WTC11 (cell line): ENCODE data around the gene RGP1.

Experiments used
- ATF3 ChIP-seq: sonication (generic); formaldehyde crosslinking; conservative IDR thresholded peaks from 2 replicates; pipeline ENCODE4 v1.8.1; 2022; ENCODE audit warnings: mild to moderate bottlenecking, missing genetic modification reagents
- CBFB ChIP-seq: sonication (generic); formaldehyde crosslinking; IDR thresholded peaks from 2 replicates; pipeline ENCODE4 v1.8.1; 2022; ENCODE audit warnings: mild to moderate bottlenecking, low read depth, missing genetic modification reagents
- ETV6 ChIP-seq: sonication (generic); formaldehyde crosslinking; IDR thresholded peaks from 2 replicates; pipeline ENCODE4 v1.8.1; 2022; ENCODE audit warnings: mild to moderate bottlenecking, missing genetic modification reagents
- IRF2 ChIP-seq: sonication (generic); formaldehyde crosslinking; IDR thresholded peaks from 2 replicates; pipeline ENCODE4 v1.8.0; 2022; ENCODE audit warnings: low read depth, missing genetic modification reagents, borderline replicate concordance
- USF2 ChIP-seq: sonication (generic); formaldehyde crosslinking; IDR thresholded peaks from 2 replicates; pipeline ENCODE4 v1.8.1; 2023; ENCODE audit warnings: mild to moderate bottlenecking, missing genetic modification reagents, moderate library complexity
- ZNF232 ChIP-seq: sonication (generic); formaldehyde crosslinking; IDR thresholded peaks from 2 replicates; pipeline ENCODE4 v1.8.0; 2022; ENCODE audit warnings: mild to moderate bottlenecking, missing genetic modification reagents
- TF ChIP-seq, protein P1 (sequence below): fragments of 200-600 bp; IDR thresholded peaks from 2 replicates; pipeline ENCODE4 v1.8.0; 2022; ENCODE audit warnings: antibody characterized with exemption
- TF ChIP-seq, protein P2 (sequence below): sonication (generic); formaldehyde crosslinking; IDR thresholded peaks from 2 replicates; pipeline ENCODE4 v1.8.1; 2022; ENCODE audit warnings: low read depth, mild to moderate bottlenecking, moderate library complexity, missing genetic modification reagents, borderline replicate concordance

GRCh38 chr9:35700031-35700430 lies 49.1 kb upstream of the RGP1 start:
- TF ChIP-seq, protein P1, sequence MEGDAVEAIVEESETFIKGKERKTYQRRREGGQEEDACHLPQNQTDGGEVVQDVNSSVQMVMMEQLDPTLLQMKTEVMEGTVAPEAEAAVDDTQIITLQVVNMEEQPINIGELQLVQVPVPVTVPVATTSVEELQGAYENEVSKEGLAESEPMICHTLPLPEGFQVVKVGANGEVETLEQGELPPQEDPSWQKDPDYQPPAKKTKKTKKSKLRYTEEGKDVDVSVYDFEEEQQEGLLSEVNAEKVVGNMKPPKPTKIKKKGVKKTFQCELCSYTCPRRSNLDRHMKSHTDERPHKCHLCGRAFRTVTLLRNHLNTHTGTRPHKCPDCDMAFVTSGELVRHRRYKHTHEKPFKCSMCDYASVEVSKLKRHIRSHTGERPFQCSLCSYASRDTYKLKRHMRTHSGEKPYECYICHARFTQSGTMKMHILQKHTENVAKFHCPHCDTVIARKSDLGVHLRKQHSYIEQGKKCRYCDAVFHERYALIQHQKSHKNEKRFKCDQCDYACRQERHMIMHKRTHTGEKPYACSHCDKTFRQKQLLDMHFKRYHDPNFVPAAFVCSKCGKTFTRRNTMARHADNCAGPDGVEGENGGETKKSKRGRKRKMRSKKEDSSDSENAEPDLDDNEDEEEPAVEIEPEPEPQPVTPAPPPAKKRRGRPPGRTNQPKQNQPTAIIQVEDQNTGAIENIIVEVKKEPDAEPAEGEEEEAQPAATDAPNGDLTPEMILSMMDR, result no peak
- TF ChIP-seq ATF3 (no peak), CBFB (no peak), USF2 (CRISPR knock-in tag) (no peak), IRF2 (CRISPR knock-in tag) (no peak), ETV6 (no peak), ZNF232 (CRISPR knock-in tag) (no peak)
- TF ChIP-seq, protein P2, sequence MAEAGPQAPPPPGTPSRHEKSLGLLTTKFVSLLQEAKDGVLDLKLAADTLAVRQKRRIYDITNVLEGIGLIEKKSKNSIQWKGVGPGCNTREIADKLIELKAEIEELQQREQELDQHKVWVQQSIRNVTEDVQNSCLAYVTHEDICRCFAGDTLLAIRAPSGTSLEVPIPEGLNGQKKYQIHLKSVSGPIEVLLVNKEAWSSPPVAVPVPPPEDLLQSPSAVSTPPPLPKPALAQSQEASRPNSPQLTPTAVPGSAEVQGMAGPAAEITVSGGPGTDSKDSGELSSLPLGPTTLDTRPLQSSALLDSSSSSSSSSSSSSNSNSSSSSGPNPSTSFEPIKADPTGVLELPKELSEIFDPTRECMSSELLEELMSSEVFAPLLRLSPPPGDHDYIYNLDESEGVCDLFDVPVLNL (CRISPR knock-in tag), result no peak
